Activated T-helper 1 cell treated with Interleukin-2 at 50 U/mL for 16 hours (primary cell): ENCODE results near the gene ZNF350.
"Not testable (repeated sequence)": the region's sequence is repeated elsewhere in the genome, so short reads cannot be mapped to it uniquely, and the experiment has no call there.

Source experiments
- DNase-seq: peaks from one replicate; pipeline ENCODE4 v3.0.0-alpha.2; 2020; ENCODE audit warnings: low read depth

The ZNF350 gene

GRCh38 chr19:51971624-51972023 lies 15.0 kb downstream of the ZNF350 start:
- DNase-seq: no peak

- no peak for DNase-seq
Measured at GRCh38 chr19:51970718-51971117, 15.9 kb downstream of the ZNF350 start.

GRCh38 chr19:51965583-51965982 lies 21.1 kb downstream of the ZNF350 start:
- DNase-seq: no peak

- DNase-seq: not testable (repeated sequence)
Measured at GRCh38 chr19:51960621-51961233, 25.9 kb downstream of the ZNF350 start.

GRCh38 chr19:51959791-51960190 lies 26.8 kb downstream of the ZNF350 start:
- no peak for DNase-seq

- not testable (repeated sequence) for DNase-seq
Measured at GRCh38 chr19:51957846-51958245, 28.8 kb downstream of the ZNF350 start.

GRCh38 chr19:51948975-51949374 lies 37.7 kb downstream of the ZNF350 start:
- no peak for DNase-seq

GRCh38 chr19:51946602-51947001 lies 40.0 kb downstream of the ZNF350 start:
- no peak for DNase-seq

GRCh38 chr19:51944798-51945552 lies 41.7 kb downstream of the ZNF350 start:
- no peak for DNase-seq

- no peak for DNase-seq
Measured at GRCh38 chr19:51938936-51939335, 47.7 kb downstream of the ZNF350 start.

GRCh38 chr19:51931921-51932320 lies 54.7 kb downstream of the ZNF350 start:
- no peak for DNase-seq

GRCh38 chr19:51927859-51928258 lies 58.8 kb downstream of the ZNF350 start:
- no peak for DNase-seq

- peak; percentile 67 for DNase-seq
Measured at GRCh38 chr19:51926784-51927741, 59.6 kb downstream of the ZNF350 start, which contains the start of gene ZNF613. ZNF613 (plus strand) TSS chr19:51927472; CDS start chr19:51936221, 8,749 bp downstream.

- no peak for DNase-seq
Measured at GRCh38 chr19:51926426-51926783, 60.2 kb downstream of the ZNF350 start.

GRCh38 chr19:51921949-51922348 lies 64.7 kb downstream of the ZNF350 start:
- no peak for DNase-seq

- DNase-seq: no peak
Measured at GRCh38 chr19:51919606-51920005, 67.0 kb downstream of the ZNF350 start.

- DNase-seq: no peak
Measured at GRCh38 chr19:51916167-51916566, 70.5 kb downstream of the ZNF350 start.

GRCh38 chr19:51915324-51915867 lies 71.2 kb downstream of the ZNF350 start:
- DNase-seq: no peak
